Panc1 (cell line): ENCODE results near the gene GSK3B. TPM values are rescaled to one million over a fixed set of nuclear protein-coding genes. Genes with fewer than 3 reads are reported as not detected.

Source experiments
- ATAC-seq: fragments of 200-7000 bp; cut with Tn5 transposase; 2 replicates; pipeline ENCODE4 v1.9.1; 2020; ENCODE audit warnings: mild to moderate bottlenecking, moderate library complexity
- BruUV-seq: library from RNA; stranded (reverse); fragments of 400-500 nt; replicated peaks from 2 replicates; lab custom pipeline; 2021; lab: Mats Ljungman, UMichigan
- CTCF ChIA-PET: fragments of 300-600 bp; sonication (Branson Sonifier 250); formaldehyde crosslinking; loops from one replicate; lab custom pipeline; 2022; ENCODE audit warnings: antibody characterized with exemption; lab: Charles Lee
- POLR2A ChIA-PET: fragments of 300-600 bp; sonication (Branson Sonifier 250); formaldehyde crosslinking; loops from one replicate; lab custom pipeline; 2022; ENCODE audit warnings: antibody characterized with exemption; lab: Charles Lee
- DNase-seq: peaks from one replicate; pipeline ENCODE4 v3.0.0-alpha.2; 2010; ENCODE audit warnings: low read depth, low spot score
- H3K27ac ChIP-seq: 2 replicates; pipeline ENCODE4 v1.5.1; 2011; ENCODE audit warnings: mild to moderate bottlenecking, low read length, inconsistent platforms
- H3K27me3 ChIP-seq: fragments of 200-500 bp; sonication (Bioruptor generic); 2 replicates; pipeline ENCODE4 v1.6.0; 2014; ENCODE audit warnings: low read length, inconsistent platforms; ENCODE audit not compliant: control insufficient read depth, insufficient read depth
- H3K36me3 ChIP-seq: fragments of 200-500 bp; sonication (Bioruptor generic); 2 replicates; pipeline ENCODE4 v1.5.1; 2014; ENCODE audit warnings: inconsistent platforms, mild to moderate bottlenecking, low read length, moderate library complexity; ENCODE audit not compliant: control insufficient read depth, insufficient read depth
- H3K4me1 ChIP-seq: 2 replicates; pipeline ENCODE4 v1.5.1; 2011; ENCODE audit warnings: inconsistent platforms, mild to moderate bottlenecking, low read length, moderate library complexity; ENCODE audit not compliant: control insufficient read depth, insufficient read depth
- H3K4me3 ChIP-seq, 2 experiments: 2 replicates each; pipeline ENCODE4 v1.5.1; 2011 to 2012; ENCODE audit warnings: low read depth in 2 of 2, low read length in 2 of 2, mild to moderate bottlenecking in 2 of 2, inconsistent platforms in 1 of 2, moderate library complexity in 1 of 2
- H3K9me3 ChIP-seq: fragments of 200-500 bp; sonication (Bioruptor generic); 2 replicates; pipeline ENCODE4 v1.5.1; 2014; ENCODE audit warnings: low read depth, mild to moderate bottlenecking, inconsistent platforms, low read length, moderate library complexity; ENCODE audit not compliant: control insufficient read depth, insufficient read depth
- CTCF ChIP-seq: fragments of 450-650 bp; IDR thresholded peaks from 2 replicates; pipeline ENCODE4 v1.5.1; 2017; ENCODE audit warnings: mild to moderate bottlenecking
- POLR2AphosphoS5 ChIP-seq: IDR thresholded peaks from 2 replicates; pipeline ENCODE4 v1.6.1; 2012; ENCODE audit warnings: mild to moderate bottlenecking, low read depth, low read length, moderate library complexity
- REST ChIP-seq, 2 experiments: IDR thresholded peaks; 2 replicates each; pipeline ENCODE4 v1.6.1; 2011 to 2012; ENCODE audit warnings: low read depth in 2 of 2, control low read depth in 1 of 2, low read length in 1 of 2, mild to moderate bottlenecking in 1 of 2, moderate library complexity in 1 of 2; ENCODE audit not compliant: insufficient read depth in 1 of 2
- SIN3A ChIP-seq: IDR thresholded peaks from 2 replicates; pipeline ENCODE4 v1.6.1; 2012; ENCODE audit warnings: low read depth, mild to moderate bottlenecking, low read length, moderate library complexity, borderline replicate concordance; ENCODE audit not compliant: insufficient read depth
- TCF7L2 ChIP-seq: IDR thresholded peaks from 2 replicates; pipeline ENCODE4 v1.6.1; 2011; ENCODE audit warnings: mild to moderate bottlenecking, low read depth, low read length, inconsistent platforms
- in situ Hi-C: cut with HindIII; loops from 2 replicates; pipeline ENCODE4 v1.10.0; 2016; ENCODE audit warnings: low sequenced_read_pairs, low pct_unique_long_range_greater_than_20kb
- intact Hi-C: fragments of 100-400 bp; cut with micrococcal nuclease; formaldehyde crosslinking; loops from one replicate; pipeline ENCODE4 v1.10.0; 2022; ENCODE audit not compliant: unreplicated experiment
- total RNA-seq: library from RNA; stranded (reverse); gene quantifications from one replicate; pipeline ENCODE4 v1.2.1, GENCODE V29; 2021; ENCODE audit not compliant: unreplicated experiment

GSK3B gene
- total RNA-seq, 1 experiment from 2014 or later, result 35.3 TPM

DNA sequence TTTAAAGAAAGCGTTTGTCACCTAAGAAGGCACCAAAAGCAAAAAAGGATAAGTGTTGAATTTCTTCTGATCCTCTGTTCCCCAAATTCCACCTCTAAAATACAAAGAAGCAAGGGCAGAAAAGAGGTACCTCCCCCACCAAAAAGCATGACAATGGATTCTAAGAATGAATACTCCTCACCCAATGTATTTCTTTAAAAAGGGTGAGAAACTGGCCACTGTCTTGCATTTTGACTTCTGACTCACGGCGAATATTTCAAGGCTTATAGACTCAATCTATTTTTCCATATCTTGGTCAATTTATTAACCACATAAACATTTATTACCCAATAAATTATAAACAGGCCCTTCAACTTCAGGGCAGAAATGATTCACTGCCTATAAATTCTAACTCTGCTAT is 181.2 kb downstream of the GSK3B start:
- no peak for DNase-seq
- H3K4me1 ChIP-seq, result no peaks in the 10 kb centered on the region
- no peak for TF ChIP-seq SIN3A
- TF ChIP-seq CTCF, result no peak
- TF ChIP-seq REST (IDR thresholded peaks at IDR 0.05; ENCODE audit: insufficient read depth in 1 of 2, low read depth in 2 of 2, low read length in 1 of 2), result no peak
- CTCF ChIA-PET, result no interaction called here
- BruUV-seq, result no TSS peak
- intact Hi-C loops (no loop called here), in situ Hi-C loops (no loop called here)
- POLR2A ChIA-PET, result no interaction called here
- no peak for ATAC-seq
- no peak overlapping the region for H3K27ac ChIP-seq
- H3K4me3 ChIP-seq, result no peak overlapping the region
- H3K27me3 ChIP-seq, result no peaks in the 10 kb centered on the region
- H3K9me3 ChIP-seq, result no peaks in the 10 kb centered on the region
- peaks cover 4% of the 10 kb centered on the region for H3K36me3 ChIP-seq

GRCh38 chr3:119912220-119912619 is 182.0 kb downstream of the GSK3B start:
- H3K36me3 ChIP-seq, result peaks cover 4% of the 10 kb centered on the region
- ATAC-seq (no peak), DNase-seq (no peak)
- no peaks in the 10 kb centered on the region for H3K9me3 ChIP-seq
- H3K27ac ChIP-seq, result no peak overlapping the region
- intact Hi-C loops (no loop called here), in situ Hi-C loops (no loop called here)
- no peaks in the 10 kb centered on the region for H3K4me1 ChIP-seq
- no peak overlapping the region for H3K4me3 ChIP-seq
- no TSS peak for BruUV-seq
- ChIA-PET CTCF (no interaction called here), POLR2A (no interaction called here)
- no peak for TF ChIP-seq SIN3A
- TF ChIP-seq TCF7L2, result no peak
- TF ChIP-seq REST (IDR thresholded peaks at IDR 0.05; ENCODE audit: insufficient read depth in 1 of 2, low read depth in 2 of 2, low read length in 1 of 2), result no peak
- TF ChIP-seq POLR2AphosphoS5, result no peak
- TF ChIP-seq CTCF, result no peak
- H3K27me3 ChIP-seq, result no peaks in the 10 kb centered on the region
